CD4-positive, CD25-positive, alpha-beta regulatory T cell (primary cell): ENCODE data around the gene RAD18. TPM values are rescaled to one million over a fixed set of nuclear protein-coding genes. Genes with fewer than 3 reads are reported as not detected.
A peak's percentile ranks its signal among the peaks of the same experiment; 100 is the strongest.

Source experiments
- ATAC-seq, 2 donors: fragments of 150-1000 bp; cut with Tn5 transposase; one replicate each; pipeline ENCODE4 v1.10.0; 2021; ENCODE audit warnings: low read depth in 2 of 2, moderate number of reproducible peaks in 2 of 2, moderate library complexity in 1 of 2
- DNase-seq, 3 donors: peaks; one replicate each; pipeline versions ENCODE4 v3.0.0 to v3.0.0-alpha.2; 2012 to 2022; ENCODE audit warnings: mixed read lengths in 1 of 3
- H3K27ac ChIP-seq: one replicate; pipeline ENCODE4 v1.7.0; 2013; ENCODE audit warnings: mild to moderate bottlenecking, low read length; ENCODE audit not compliant: insufficient read depth, poor library complexity, severe bottlenecking
- H3K27me3 ChIP-seq: one replicate; pipeline ENCODE4 v1.7.0; 2013; ENCODE audit warnings: low read length; ENCODE audit not compliant: control insufficient read depth, insufficient read depth
- H3K36me3 ChIP-seq: one replicate; pipeline ENCODE4 v1.7.0; 2013; ENCODE audit warnings: mild to moderate bottlenecking, low read length, moderate library complexity; ENCODE audit not compliant: control insufficient read depth, insufficient read depth
- H3K4me1 ChIP-seq: 2 replicates; pipeline ENCODE4 v1.7.0; 2013; ENCODE audit warnings: mild to moderate bottlenecking, low read length; ENCODE audit not compliant: insufficient read depth, control insufficient read depth, poor library complexity, severe bottlenecking
- H3K4me3 ChIP-seq: one replicate; pipeline ENCODE4 v1.7.0; 2013; ENCODE audit warnings: low read depth, mild to moderate bottlenecking, low read length, moderate library complexity
- H3K9me3 ChIP-seq, 2 experiments: 1 replicate in 1 of 2; 2 replicates in 1 of 2; pipeline ENCODE4 v1.7.0; 2013; ENCODE audit warnings: low read length in 2 of 2, mild to moderate bottlenecking in 1 of 2, moderate library complexity in 1 of 2; ENCODE audit not compliant: control insufficient read depth in 2 of 2
- H3K27ac Mint-ChIP-seq, 3 donors: one replicate each; pipeline ENCODE4 v1.8.0; 2020 to 2022; ENCODE audit warnings: mild to moderate bottlenecking in 3 of 3, mixed read lengths in 3 of 3, moderate library complexity in 2 of 3
- H3K27me3 Mint-ChIP-seq: one replicate; pipeline ENCODE4 v1.8.0; 2022; ENCODE audit warnings: mild to moderate bottlenecking, mixed read lengths
- H3K36me3 Mint-ChIP-seq: one replicate; pipeline ENCODE4 v1.8.0; 2020; ENCODE audit warnings: mixed read lengths
- H3K4me1 Mint-ChIP-seq, 4 donors: one replicate each; pipeline ENCODE4 v1.8.0; 2020 to 2022; ENCODE audit warnings: mixed read lengths in 4 of 4, mild to moderate bottlenecking in 1 of 4
- H3K4me3 Mint-ChIP-seq, 4 donors: one replicate each; pipeline ENCODE4 v1.8.0; 2020 to 2022; ENCODE audit warnings: mild to moderate bottlenecking in 4 of 4, mixed read lengths in 4 of 4, moderate library complexity in 3 of 4
- H3K9me3 Mint-ChIP-seq, 7 donors: one replicate each; pipeline ENCODE4 v1.8.0; 2020 to 2022; ENCODE audit warnings: mixed read lengths in 7 of 7, mild to moderate bottlenecking in 3 of 7, moderate library complexity in 2 of 7
- polyA plus RNA-seq, 4 donors: library from polyadenylated mRNA; unstranded; fragments of 300-500 nt; fragmentation: Illumina TruSeq; gene quantifications; one replicate each; pipeline ENCODE4 v1.2.3, GENCODE V29; 2021
- total RNA-seq: library from RNA; stranded (reverse); gene quantifications from one replicate; pipeline ENCODE4 v1.2.3, GENCODE V29; 2022

The RAD18 gene
- total and polyA plus RNA-seq, 5 donors from 2014 or later: 7.8 to 19.8 (median 11.2) TPM

- Mint-ChIP-seq H3K9me3 (no peaks in the 10 kb centered on the region), H3K36me3 (peaks cover 43% of the 10 kb centered on the region), H3K4me1 (peaks cover 0 to 5% (median 4%) of the 10 kb centered on the region in 4 donors), H3K27me3 (no peaks in the 10 kb centered on the region), H3K27ac (peak overlapping the region in 1 of 3 donors; percentile 66), H3K4me3 (no peak overlapping the region)
- Histone ChIP-seq H3K27ac (no peak overlapping the region), H3K27me3 (no peaks in the 10 kb centered on the region), H3K9me3 (no peaks in the 10 kb centered on the region), H3K4me3 (no peak overlapping the region), H3K36me3 (peaks cover 6% of the 10 kb centered on the region), H3K4me1 (no peaks in the 10 kb centered on the region)
- no peak for DNase-seq
- no peak for ATAC-seq
These were observed 60.1 kb downstream of the RAD18 start for GRCh38 chr3:8903191-8903590.

- H3K9me3 ChIP-seq: no peaks in the 10 kb centered on the region
- ATAC-seq (no peak), DNase-seq (no peak)
- no peak overlapping the region for H3K27ac ChIP-seq
- H3K36me3 Mint-ChIP-seq: peaks cover 35% of the 10 kb centered on the region
- no peak overlapping the region for H3K4me3 Mint-ChIP-seq
- H3K27me3 ChIP-seq: no peaks in the 10 kb centered on the region
- no peaks in the 10 kb centered on the region for H3K4me1 ChIP-seq
- H3K36me3 ChIP-seq: peaks cover 17% of the 10 kb centered on the region
- no peaks in the 10 kb centered on the region for H3K9me3 Mint-ChIP-seq
- no peaks in the 10 kb centered on the region for H3K27me3 Mint-ChIP-seq
- peaks cover 0 to 5% (median 3%) of the 10 kb centered on the region in 4 donors for H3K4me1 Mint-ChIP-seq
- no peak overlapping the region for H3K27ac Mint-ChIP-seq
- no peak overlapping the region for H3K4me3 ChIP-seq
These were observed 62.4 kb downstream of the RAD18 start for GRCh38 chr3:8900869-8901268.

GRCh38 chr3:8899876-8900460 is 63.3 kb downstream of the RAD18 start:
- peaks cover 42% of the 10 kb centered on the region for H3K36me3 Mint-ChIP-seq
- H3K4me1 ChIP-seq: no peaks in the 10 kb centered on the region
- H3K9me3 ChIP-seq: no peaks in the 10 kb centered on the region
- H3K27me3 Mint-ChIP-seq: no peaks in the 10 kb centered on the region
- DNase-seq: no peak
- no peaks in the 10 kb centered on the region for H3K27me3 ChIP-seq
- no peak overlapping the region for H3K27ac ChIP-seq
- H3K4me3 ChIP-seq: no peak overlapping the region
- peaks cover 17% of the 10 kb centered on the region for H3K36me3 ChIP-seq
- H3K9me3 Mint-ChIP-seq: no peaks in the 10 kb centered on the region
- H3K27ac Mint-ChIP-seq: no peak overlapping the region
- no peak for ATAC-seq
- no peak overlapping the region for H3K4me3 Mint-ChIP-seq
- H3K4me1 Mint-ChIP-seq: peaks cover 0 to 5% (median 3%) of the 10 kb centered on the region in 4 donors

GRCh38 chr3:8895829-8896228 is 67.4 kb downstream of the RAD18 start:
- no peak for ATAC-seq
- peaks cover 31% of the 10 kb centered on the region for H3K36me3 Mint-ChIP-seq
- no peak for DNase-seq

GRCh38 chr3:8893001-8893400 is 70.3 kb downstream of the RAD18 start:
- no peak for DNase-seq
- ATAC-seq: no peak
- Mint-ChIP-seq H3K4me3 (no peak overlapping the region), H3K36me3 (peaks cover 41% of the 10 kb centered on the region), H3K27ac (no peak overlapping the region), H3K9me3 (no peaks in the 10 kb centered on the region), H3K27me3 (no peaks in the 10 kb centered on the region), H3K4me1 (no peaks in the 10 kb centered on the region)
- Histone ChIP-seq H3K4me3 (no peak overlapping the region), H3K36me3 (peaks cover 12% of the 10 kb centered on the region), H3K27me3 (no peaks in the 10 kb centered on the region), H3K27ac (no peak overlapping the region), H3K4me1 (no peaks in the 10 kb centered on the region), H3K9me3 (no peaks in the 10 kb centered on the region)

More at GRCh38 chr3:8895829-8896228, 67.4 kb downstream of the RAD18 start:
- H3K27ac Mint-ChIP-seq: no peak overlapping the region
- Histone ChIP-seq H3K4me3 (no peak overlapping the region), H3K4me1 (no peaks in the 10 kb centered on the region), H3K27me3 (no peaks in the 10 kb centered on the region), H3K9me3 (no peaks in the 10 kb centered on the region), H3K27ac (no peak overlapping the region), H3K36me3 (peaks cover 17% of the 10 kb centered on the region)
- no peaks in the 10 kb centered on the region for H3K9me3 Mint-ChIP-seq
- no peak overlapping the region for H3K4me3 Mint-ChIP-seq
- peaks cover 0 to 5% (median 1%) of the 10 kb centered on the region in 4 donors for H3K4me1 Mint-ChIP-seq
- no peaks in the 10 kb centered on the region for H3K27me3 Mint-ChIP-seq

- ATAC-seq (no peak), DNase-seq (no peak)
- no peaks in the 10 kb centered on the region for H3K9me3 Mint-ChIP-seq
- H3K36me3 Mint-ChIP-seq: peaks cover 49% of the 10 kb centered on the region
- peaks cover 9% of the 10 kb centered on the region for H3K36me3 ChIP-seq
- no peak overlapping the region for H3K4me3 Mint-ChIP-seq
- no peaks in the 10 kb centered on the region for H3K9me3 ChIP-seq
- no peak overlapping the region for H3K27ac ChIP-seq
- no peaks in the 10 kb centered on the region for H3K27me3 ChIP-seq
- H3K4me1 Mint-ChIP-seq: no peaks in the 10 kb centered on the region
- H3K4me1 ChIP-seq: no peaks in the 10 kb centered on the region
- no peak overlapping the region for H3K4me3 ChIP-seq
- H3K27me3 Mint-ChIP-seq: no peaks in the 10 kb centered on the region
- H3K27ac Mint-ChIP-seq: peak overlapping the region in 1 of 3 donors; percentile 11
These were observed 71.5 kb downstream of the RAD18 start for GRCh38 chr3:8891774-8892173.

- ATAC-seq: no peak
These were observed 72.0 kb downstream of the RAD18 start for GRCh38 chr3:8891303-8891702.

GRCh38 chr3:8888301-8888915 is 74.9 kb downstream of the RAD18 start:
- Histone ChIP-seq H3K27me3 (no peaks in the 10 kb centered on the region), H3K27ac (no peak overlapping the region), H3K36me3 (peaks cover 3% of the 10 kb centered on the region), H3K9me3 (no peaks in the 10 kb centered on the region), H3K4me1 (no peaks in the 10 kb centered on the region), H3K4me3 (no peak overlapping the region)
- Mint-ChIP-seq H3K27ac (no peak overlapping the region), H3K4me1 (no peaks in the 10 kb centered on the region), H3K27me3 (no peaks in the 10 kb centered on the region), H3K4me3 (no peak overlapping the region), H3K36me3 (peaks cover 53% of the 10 kb centered on the region), H3K9me3 (no peaks in the 10 kb centered on the region)
- ATAC-seq (no peak), DNase-seq (no peak)

More at GRCh38 chr3:8891303-8891702, 72.0 kb downstream of the RAD18 start:
- Mint-ChIP-seq H3K4me3 (no peak overlapping the region), H3K4me1 (no peaks in the 10 kb centered on the region), H3K27ac (peak overlapping the region in 1 of 3 donors; percentile 11), H3K9me3 (no peaks in the 10 kb centered on the region), H3K36me3 (peaks cover 49% of the 10 kb centered on the region), H3K27me3 (no peaks in the 10 kb centered on the region)
- Histone ChIP-seq H3K4me3 (no peak overlapping the region), H3K9me3 (no peaks in the 10 kb centered on the region), H3K36me3 (peaks cover 6% of the 10 kb centered on the region), H3K27ac (no peak overlapping the region), H3K4me1 (no peaks in the 10 kb centered on the region), H3K27me3 (no peaks in the 10 kb centered on the region)
- no peak for DNase-seq
